ENCODE data around the gene TBXAS1. TPM values are rescaled to one million over a fixed set of nuclear protein-coding genes. Genes with fewer than 3 reads are reported as not detected.

The TBXAS1 gene
- 6.2 TPM for total RNA-seq

DNA sequence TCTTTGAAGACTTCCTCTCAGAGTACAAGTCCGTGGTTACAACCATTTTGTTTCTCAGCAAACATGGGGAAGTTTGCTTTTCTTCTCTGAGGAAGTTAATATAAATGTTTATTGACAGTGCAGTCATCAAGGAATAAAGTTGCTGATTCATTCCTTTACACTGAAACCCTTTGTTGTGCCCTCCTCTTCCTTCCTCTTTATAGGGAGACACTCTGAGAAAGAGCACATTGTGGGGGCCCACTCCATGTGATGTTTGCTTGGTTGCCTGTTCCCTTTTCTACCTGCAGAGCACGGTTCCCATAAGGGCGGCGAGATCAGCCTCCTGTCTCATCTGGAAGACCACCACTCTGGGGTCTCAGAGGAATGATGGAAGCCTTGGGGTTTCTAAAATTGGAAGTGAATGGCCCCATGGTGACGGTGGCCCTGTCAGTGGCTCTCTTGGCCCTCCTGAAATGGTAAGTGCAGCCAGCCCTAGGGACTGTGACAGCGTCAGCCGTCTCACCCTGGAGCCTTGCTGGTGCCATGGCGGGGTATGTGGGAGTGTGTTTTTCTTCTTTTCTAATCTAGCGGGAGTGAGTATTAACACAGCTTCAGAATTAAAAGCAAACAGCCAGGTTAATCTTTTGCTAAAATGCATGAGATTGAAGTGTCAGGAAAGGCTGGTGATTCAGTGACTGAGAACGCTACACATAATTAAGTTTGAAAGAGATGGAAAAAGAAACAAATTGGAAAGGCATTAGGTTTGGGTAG is at the start of gene TBXAS1:
TBXAS1 (plus strand) TSS at position 240 of the 750 bp plus-strand sequence; CDS start at position 367, 127 bp downstream.
- DNase-seq = no peak

DNA sequence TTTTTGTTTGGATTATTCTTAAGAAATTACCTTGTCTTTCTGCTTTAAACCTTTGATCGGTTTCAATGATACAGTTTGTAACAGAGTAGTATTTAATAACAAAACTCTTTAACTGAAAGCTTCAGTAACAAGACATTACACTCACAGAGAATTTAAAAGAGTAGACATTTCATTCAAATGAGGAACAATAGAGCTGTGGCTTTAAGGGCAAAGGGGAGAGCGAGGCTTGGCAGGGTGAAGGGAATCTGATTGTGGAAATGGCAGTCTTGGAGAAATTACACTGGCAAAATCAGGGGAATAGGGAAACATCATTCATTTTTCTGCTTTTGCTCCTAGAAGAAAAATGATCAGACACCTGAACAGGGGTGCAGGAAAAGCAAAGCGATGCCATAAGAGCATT is 46.1 kb upstream of the TBXAS1 start:
- no peak for DNase-seq

DNA sequence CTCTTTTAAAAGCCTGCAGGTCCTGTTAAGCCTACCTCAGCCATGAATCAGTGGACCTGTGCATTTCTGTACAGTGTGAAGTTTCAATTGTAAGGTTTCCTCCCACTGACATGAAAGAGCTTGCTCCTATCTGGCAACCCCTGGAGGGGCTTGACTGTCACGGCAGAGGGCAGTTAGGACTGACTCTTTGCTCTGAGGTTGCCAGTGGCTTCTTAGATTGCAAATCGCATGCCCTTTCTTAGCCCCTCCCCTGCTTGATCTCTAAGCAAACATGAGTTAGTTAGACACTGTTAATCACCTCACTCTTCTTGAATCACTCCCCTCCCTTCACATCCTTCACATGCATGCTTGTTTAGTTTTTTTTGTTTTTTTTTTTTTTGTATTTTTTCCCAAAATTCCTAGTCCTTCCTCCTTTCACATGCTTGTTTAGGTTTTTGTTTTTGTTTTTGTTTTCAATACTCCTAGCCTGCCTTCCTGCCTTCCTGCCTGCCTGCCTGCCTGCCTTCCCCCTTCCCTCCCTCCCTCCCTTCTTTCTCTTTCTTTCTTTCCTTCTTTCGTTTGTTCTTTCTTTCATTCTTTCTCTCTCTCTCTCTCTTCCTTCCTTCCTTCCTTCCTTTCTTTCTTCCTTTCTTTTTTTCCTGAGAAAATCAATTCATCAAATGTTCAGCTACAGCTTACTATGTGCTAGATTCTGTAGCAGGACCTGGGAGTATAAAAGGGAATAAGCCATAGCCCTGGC is 45.2 kb upstream of the TBXAS1 start:
- DNase-seq = no peak

DNA sequence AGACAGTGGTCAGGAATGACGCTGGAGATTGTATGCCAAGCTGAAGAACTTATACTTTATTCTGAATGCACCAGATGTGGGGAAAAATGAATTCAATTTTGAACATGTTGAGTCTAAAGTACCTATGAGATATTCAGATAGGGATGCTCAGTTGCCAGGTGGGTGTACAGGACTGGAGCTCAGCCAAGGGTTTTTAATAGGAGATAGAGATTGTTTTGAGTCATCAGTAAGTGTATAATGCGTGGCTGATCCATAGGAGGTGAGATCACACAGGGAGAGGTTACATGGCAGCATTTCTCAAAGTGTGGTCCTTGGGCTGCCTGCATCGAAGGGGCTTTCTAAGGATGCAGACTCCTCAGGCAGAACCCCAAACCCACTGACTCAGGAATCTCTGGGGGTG is 44.4 kb upstream of the TBXAS1 start:
- no peak for DNase-seq

DNA sequence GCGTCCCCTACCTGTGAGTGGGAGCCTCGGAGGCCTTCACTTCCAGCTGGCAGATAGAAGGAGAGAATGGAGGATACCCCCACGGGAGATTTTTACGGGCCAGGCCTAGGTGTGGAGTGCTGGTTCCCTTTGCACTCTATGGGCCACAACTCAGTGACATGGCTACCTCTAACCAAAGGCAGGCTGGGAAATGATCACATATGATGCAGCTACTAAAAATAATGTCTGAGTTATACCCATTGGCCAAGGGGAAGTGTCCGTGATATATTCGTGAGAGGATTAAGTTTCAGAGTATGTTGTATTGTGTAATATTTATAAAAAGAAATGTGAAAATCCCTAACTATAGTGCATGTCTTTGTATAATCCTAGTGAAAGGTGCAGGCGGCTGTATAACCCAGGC is 37.7 kb upstream of the TBXAS1 start:
- no peak for DNase-seq

DNA sequence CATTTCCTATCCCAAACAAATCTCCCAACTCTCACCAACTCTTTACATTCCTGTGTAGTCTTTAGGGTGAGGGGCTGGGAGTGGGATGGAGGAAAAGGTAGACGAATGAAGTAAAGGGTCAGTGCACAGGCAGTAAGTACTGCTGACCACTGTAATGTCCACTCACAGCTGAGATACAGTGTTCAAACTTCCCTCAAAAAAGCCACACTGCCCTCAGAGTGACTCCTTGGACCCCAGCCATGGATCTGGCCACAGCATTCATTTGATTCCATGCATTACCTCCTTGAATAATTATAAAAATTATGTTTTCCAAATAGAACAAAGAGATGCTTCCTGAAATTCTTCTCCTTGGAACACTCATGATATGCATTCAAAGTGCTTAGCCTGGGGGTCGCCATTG is 31.5 kb upstream of the TBXAS1 start:
- no peak for DNase-seq

DNA sequence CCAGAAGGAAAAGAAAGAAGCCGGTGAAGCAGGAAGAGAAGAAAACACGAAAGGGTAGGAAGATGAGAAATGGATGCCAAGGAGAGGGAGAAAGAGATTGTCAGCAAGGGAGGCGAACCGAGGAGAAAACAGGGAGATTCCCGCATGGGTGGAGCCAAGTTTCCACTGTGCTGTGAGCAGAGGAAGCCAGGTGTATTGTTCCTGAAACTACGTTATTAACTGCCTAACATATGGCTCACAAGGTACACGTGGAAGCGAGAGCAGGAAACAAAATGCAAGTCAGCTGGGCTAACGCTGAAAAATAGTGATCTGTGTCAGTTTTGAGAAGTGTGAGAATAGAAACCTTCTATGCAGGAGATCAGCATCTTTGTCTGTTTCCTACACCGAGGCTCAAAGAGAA is 30.8 kb upstream of the TBXAS1 start:
- no peak for DNase-seq

DNA sequence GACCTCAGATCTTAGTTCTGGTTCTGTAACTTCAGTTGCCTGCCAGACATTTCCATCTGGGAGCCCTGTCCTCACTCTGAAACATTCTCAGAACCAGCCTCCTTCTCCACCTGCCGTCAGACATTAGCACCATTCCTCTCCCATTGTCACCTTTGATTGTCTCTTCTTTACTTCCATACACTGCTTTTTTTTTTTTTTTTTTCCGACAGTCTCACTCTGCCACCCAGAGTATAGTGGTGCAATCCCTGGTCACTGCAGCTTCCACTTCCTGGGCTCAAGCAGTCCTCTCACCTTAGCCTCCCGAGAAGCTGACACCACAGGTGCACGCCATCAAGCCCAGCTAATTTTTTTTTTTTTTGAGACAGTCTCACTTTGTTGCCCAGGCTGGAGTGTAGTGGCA is 30.2 kb upstream of the TBXAS1 start:
- DNase-seq = no peak

DNA sequence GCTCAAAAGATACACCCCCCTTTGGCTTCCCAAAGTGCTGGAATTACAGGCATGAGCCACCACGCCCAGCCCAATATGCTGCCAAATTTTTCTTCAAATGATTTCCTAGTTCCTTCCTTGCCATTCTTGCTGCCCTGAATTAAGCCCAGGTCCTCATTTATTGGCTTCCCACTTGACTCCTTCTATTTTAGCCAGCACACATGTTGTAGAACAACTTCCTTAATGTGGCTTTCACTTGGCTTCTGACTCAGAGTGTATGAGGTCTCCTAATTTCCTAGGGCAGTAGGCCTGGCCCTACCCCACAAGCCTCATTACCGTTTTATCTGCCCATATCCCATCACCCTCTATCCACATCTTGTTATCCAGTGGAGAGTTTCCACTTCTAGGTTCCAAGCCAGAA is 29.5 kb upstream of the TBXAS1 start:
- no peak for DNase-seq

DNA sequence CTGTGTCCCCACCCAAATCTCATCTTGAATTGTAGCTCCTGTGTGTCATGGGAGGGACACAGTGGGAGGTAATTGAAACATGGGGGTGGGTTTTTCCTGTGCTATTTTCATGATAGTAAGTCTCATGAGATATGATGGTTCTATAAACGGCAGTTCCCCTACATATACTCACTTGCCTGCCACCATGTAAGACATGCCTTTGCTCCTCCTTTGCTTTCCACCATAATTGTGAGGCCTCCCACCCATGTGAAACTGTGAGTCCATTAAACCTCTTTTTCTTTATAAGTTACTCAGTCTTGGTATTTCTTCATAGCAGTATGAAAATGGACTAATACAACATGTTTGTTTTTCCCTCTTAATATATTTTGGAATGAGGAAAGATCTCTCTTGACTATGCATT is 24.5 kb upstream of the TBXAS1 start:
- no peak for DNase-seq

DNA sequence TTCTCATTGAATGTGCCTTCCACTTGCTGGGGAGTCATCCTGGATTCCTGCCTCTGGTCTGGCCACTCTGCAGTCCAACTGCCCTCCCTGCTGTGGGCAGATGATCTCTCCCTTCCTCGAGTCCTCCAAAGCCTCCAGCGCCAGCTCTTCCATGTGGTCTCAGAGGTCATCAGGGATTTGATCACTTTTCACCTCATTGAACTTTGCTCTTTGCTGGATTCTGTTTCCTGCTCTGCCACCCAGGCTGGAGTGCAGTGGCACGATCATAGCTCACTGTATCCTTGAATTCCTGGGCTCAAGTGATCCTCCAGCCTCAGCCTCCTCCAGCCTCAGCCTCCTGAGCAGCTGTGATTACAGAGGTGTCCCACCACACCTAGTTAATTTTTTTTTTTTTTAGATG is 22.1 kb upstream of the TBXAS1 start:
- no peak for DNase-seq

DNA sequence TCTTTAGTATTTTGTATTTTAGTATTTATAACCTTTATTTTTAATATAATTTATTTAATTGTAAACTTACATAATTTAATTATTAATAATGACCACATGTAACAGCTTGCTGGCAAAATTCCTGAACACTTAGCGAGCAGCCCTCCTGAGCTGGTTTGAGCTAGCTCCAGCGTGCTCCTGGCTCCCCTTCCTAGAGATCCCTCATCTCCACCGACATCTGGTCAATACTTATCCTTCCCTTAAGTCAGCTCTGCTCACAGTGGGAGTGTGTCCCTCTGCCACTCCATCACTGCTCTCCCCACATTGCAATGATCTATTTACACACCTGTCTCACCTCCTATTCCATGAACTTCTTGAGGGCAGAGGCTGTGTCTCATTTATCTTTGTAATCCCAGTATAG is 20.6 kb upstream of the TBXAS1 start:
- DNase-seq = no peak

DNA sequence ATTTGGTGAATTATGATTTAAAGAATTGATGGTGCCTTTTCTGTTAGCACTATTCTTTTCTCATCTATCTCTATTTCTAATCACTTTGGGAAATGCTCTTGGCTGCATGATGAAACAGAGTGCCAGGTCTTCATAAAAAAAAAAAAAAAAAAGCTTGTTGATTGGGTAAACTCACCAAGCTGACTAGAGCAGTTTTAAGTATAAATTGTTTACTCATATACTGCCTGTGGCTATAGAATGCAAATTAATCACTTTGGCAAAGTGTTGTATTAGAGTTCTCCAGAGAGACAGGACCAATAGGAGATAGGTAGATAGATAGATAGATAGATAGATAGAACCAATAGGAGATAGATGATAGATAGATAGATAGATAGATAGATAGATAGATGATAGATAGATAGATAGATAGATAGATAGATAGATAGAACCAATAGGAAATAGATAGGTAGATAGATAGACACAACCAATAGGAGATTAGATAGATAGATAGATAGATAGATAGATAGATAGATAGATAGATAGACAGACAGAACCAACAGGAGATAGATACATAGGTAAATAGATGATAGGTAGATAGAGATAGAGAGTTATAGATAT is 20.1 kb upstream of the TBXAS1 start:
- DNase-seq = no peak

DNA sequence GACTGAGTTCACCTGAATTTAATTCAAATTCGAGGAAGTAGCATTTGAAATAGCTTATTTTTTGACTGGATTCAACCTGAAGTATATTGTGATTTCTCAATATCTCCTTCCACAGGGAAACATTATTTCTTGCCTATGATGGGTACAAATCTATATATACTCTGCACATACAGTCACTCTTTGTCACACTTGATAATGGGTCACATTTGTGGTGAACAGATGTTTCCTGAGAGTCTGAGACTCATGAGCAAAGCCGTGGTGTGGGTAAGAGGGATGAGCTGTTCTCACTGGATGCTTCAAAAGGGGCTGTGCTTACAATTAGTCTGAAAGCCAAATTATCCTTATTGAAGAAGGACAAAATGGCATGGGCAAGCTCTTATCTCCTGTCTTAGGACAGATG is 18.0 kb upstream of the TBXAS1 start:
- DNase-seq = no peak

DNA sequence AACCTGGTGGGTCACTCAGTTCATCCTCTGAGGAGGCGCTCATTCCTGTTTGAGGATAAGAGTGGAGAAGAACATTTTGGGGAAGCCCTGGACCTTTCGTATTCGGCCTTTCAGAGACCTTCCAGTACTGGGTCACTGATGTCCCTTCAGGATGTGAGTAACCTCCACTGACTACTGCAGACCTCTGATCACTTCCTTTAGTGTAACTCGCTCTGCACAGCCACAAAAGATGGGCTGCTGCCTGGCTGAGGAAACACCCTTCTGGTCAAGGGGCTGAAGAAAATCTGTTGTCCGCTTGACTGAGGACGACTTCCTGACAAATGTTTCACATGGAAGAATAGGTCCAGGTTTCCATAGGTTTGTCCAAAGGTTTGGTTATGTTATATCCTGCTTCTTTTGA is 15.9 kb upstream of the TBXAS1 start:
- no peak for DNase-seq

DNA sequence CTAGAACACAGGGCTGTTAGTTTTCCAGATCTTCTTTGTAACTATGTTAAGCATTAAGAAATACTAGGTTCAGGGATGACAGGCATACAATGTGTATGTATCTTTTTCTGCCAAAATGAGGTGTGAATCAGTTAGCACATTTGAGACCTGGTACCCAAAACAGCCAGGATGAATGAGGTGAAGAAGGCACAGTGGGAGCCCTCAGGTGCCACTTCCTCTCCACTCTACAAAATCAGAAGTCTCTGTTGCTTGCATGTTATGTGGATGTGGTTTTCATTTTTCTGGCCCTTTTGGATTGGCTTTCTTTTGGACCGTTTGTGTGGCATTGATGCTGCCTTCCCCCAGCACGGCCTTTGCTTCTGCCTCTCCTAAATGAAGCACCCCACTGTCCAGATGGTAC is 15.4 kb upstream of the TBXAS1 start:
- DNase-seq = no peak

DNA sequence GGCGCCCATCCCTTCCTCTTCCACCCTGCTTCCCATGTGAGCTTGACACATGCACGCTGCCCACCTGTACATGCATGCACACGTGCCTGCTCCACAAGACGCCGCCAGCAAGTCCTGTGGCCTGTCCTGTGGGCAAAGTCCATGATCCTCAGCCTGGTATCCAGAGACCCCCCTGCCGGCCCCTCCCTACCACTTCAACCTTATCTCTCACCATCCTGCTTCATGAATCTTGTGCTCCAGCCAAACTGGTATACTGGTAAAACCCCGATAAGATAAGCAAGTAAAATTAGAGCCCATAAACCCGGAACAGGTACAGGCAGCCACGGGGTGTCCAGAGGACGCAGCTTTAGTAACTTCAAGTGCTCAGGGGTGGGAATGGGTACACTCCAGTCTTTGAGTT is 11.8 kb upstream of the TBXAS1 start:
- no peak for DNase-seq

DNA sequence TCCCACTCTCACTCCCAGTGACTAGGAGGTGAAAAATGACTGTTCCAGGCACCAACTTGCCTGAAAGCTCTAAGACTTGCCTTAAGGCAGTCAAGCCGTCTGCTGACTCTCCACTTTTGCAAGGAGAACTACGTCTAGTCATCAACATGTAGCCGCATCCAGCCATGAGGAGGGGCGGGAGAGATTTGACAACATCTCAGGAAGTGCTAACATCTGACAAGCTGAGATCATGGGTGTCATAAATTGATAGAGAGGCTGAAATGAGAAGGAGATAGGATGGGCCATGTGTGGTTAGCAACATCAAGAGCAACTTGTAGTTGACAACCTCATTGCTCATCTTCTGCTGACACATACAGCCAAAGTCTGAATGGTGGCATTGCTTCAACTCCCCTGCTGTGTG is 9.0 kb upstream of the TBXAS1 start:
- no peak for DNase-seq

DNA sequence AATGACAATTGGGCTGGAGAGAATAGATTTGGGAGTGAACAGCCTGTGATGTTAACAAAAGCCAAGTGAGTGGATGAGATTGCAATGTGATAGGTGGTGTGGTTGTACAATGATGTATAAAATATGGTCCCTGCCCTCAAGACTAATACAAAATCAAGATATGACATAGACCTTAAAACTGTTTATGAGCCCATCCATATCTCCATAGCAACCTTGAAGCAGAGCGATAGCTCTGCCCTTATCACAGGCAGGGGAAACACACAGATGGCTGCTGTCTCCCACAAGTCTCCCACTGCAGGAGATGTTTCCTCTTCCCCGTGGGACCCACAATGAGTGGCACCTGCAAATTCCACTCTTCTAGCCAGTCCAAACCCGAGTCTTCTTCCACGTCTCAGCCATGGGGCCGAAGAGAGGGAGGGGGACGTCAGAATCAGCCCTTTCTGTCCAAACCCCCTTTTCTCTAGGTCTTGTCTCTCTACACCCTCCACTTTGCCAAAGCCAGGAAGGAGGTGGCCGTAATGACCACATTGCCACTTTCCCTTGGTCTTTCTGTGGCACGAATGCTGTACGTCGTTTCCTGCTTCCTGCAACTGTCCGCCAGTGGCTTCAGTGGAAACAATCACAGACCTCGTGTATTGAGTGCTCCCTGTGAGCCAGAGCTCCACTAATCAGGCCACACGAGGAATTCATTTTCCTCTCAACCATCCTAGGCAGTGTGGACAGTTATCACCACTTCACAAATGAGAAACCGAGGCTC is 7.5 kb upstream of the TBXAS1 start:
- no peak for DNase-seq

DNA sequence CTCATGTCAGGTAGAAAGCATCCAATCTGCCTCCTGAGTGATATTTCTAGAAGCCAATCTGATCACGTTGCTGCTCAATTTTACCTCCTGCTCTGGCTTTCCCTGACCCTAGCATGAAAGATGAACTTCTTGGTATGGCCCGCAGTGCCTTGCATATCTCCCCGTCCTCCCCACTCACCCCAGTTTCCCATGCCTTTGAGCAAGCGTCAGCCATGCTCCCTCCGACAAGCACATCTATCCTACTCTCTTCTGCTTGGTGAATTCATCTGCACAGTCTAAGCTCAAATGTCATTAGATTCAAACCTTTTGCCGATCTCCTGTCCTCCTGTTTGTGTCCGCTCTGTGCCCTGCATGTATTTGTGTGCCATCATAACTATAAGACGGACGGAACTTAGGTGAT is 6.2 kb upstream of the TBXAS1 start:
- no peak for DNase-seq

DNA sequence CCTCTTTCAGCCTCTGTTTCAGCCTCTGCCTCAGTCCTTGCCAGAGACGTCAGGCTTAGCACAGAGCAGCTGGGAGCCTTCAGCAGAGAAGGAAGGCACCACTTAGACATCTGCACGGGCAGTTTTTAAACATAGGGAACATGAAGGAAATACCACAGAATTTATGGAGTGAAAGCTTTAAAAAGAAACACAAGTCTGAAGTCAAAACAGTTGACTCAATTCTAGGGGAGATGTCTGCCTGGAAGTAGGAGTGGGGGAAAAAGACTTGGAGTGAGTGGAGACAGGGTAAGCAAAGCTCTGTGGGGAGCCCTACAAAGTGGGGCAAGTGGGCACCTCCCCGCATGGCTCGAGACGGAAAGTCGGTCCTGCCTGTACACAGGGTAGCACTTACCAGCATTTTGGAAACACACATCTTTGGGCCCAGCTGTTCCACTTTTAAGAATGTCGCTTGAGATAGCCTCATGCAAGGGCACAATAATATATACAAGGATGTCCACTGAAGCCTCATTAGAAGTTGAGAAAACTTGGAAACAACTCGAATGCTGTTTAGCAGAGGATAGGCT is 5.0 kb upstream of the TBXAS1 start:
- DNase-seq = no peak

DNA sequence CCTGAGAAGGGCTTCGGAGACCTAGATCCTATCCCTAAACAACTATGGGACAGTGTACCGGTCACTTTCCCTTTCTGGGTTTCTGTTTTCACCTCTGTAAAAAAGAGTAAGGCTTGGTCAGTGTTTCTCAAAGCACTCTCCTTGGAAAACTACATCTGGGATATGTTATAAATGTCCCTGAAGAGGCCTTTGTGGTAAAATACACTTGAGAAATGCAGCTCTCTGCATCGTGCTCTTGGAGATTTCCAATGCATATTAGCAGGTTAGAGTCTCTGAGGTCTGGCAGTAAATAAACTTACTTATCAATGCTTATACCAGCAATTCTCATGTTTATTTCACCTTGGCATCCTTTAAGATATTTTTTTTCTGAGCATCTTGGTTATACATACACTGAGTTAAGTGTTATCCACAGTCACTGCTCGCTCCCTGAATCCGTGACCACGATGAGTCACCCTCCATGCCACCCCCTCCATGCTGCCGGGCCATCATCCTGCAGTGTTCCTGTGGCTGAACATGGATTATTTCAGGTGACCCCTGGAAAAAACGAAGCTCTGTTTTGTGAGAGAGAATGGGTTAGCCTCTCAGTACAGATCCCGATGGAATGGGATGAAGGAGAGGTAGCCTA is 3.3 kb upstream of the TBXAS1 start:
- no peak for DNase-seq

Data from skin of body (tissue), 2 donors.